Mammary epithelial cell (primary cell): ENCODE data around the gene PRRT1B.

Source experiments
- EZH2 ChIP-seq: IDR thresholded peaks from 2 replicates; pipeline ENCODE4 v1.6.1; 2012; ENCODE audit warnings: low read length, inconsistent platforms, borderline replicate concordance
- TF ChIP-seq, protein P1 (sequence below), 2 donors: IDR thresholded peaks in 1 of 2; conservative IDR thresholded peaks in 1 of 2; 2 replicates each; pipeline ENCODE4 v1.5.1; 2011 to 2012; ENCODE audit warnings: inconsistent platforms in 2 of 2, low read length in 2 of 2, mild to moderate bottlenecking in 2 of 2, control low read depth in 1 of 2, low read depth in 1 of 2; ENCODE audit not compliant: insufficient read depth in 1 of 2; ENCODE audit errors: extremely low read depth in 1 of 2

DNA sequence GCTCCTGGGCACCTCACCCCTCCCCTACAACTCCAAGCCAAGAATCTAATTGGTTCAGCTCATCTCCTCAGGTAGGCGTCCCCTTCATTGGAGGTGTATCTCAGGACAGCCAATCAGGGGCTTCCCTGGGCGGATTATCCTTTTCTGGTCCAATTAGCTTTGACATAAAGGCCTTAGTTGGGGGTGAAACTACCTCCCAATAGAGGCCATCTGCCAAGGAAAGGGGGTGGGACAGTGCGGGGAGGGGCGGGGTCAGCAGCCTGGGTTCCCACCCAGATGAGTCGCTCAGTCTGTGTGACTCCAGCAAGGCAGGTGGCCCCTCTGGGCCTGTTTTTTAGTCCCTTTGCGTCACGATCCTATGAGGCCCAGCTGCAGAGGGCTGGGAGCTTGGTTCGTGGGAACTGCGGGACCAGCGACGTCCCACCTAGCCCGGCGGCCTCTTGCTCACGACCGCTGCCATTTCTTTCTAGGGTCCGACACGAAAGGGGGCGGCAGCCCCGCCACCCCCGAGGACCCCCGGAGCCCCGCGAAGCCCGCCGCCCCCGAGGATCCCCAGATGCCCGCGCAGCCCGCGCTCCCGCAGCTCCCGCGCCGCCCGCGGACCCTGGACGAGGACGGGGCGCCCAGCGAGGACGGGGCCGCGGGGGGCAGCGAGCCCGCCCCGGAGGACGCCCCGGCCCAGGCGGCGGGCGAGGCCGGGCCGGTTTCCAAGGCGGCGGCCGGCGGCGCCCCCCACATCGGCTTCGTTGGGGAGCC is 8.9 kb downstream of the PRRT1B start:
- TF ChIP-seq, protein P1, sequence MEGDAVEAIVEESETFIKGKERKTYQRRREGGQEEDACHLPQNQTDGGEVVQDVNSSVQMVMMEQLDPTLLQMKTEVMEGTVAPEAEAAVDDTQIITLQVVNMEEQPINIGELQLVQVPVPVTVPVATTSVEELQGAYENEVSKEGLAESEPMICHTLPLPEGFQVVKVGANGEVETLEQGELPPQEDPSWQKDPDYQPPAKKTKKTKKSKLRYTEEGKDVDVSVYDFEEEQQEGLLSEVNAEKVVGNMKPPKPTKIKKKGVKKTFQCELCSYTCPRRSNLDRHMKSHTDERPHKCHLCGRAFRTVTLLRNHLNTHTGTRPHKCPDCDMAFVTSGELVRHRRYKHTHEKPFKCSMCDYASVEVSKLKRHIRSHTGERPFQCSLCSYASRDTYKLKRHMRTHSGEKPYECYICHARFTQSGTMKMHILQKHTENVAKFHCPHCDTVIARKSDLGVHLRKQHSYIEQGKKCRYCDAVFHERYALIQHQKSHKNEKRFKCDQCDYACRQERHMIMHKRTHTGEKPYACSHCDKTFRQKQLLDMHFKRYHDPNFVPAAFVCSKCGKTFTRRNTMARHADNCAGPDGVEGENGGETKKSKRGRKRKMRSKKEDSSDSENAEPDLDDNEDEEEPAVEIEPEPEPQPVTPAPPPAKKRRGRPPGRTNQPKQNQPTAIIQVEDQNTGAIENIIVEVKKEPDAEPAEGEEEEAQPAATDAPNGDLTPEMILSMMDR (conservative IDR thresholded peaks at IDR 0.05 in 1 of 2, IDR thresholded peaks at IDR 0.05 in 1 of 2; ENCODE audit: extremely low read depth in 1 of 2, insufficient read depth in 1 of 2, low read depth in 1 of 2, low read length in 2 of 2) = no peak
- no peak for TF ChIP-seq EZH2
